Calu3 (cell line): ENCODE results near the gene CMIP. TPM values are rescaled to one million over a fixed set of nuclear protein-coding genes. Genes with fewer than 3 reads are reported as not detected.

Experiments used
- BruUV-seq: library from RNA; stranded (reverse); fragments of 400-500 nt; replicated peaks from 2 replicates; lab custom pipeline; 2021; lab: Mats Ljungman, UMichigan
- CTCF ChIA-PET: fragments of 300-600 bp; sonication (Branson Sonifier 250); formaldehyde crosslinking; loops from one replicate; lab custom pipeline; 2022; ENCODE audit warnings: antibody characterized with exemption; lab: Charles Lee
- DNase-seq: peaks from one replicate; pipeline ENCODE4 v3.0.0; 2022
- H3K27ac Mint-ChIP-seq: one replicate; pipeline ENCODE4 v1.8.0; 2022; ENCODE audit warnings: mixed read lengths; ENCODE audit not compliant: unreplicated experiment
- H3K27me3 Mint-ChIP-seq: one replicate; pipeline ENCODE4 v1.8.0; 2022; ENCODE audit warnings: mixed read lengths; ENCODE audit not compliant: unreplicated experiment
- H3K36me3 Mint-ChIP-seq: one replicate; pipeline ENCODE4 v1.8.0; 2022; ENCODE audit warnings: mild to moderate bottlenecking, moderate library complexity, mixed read lengths; ENCODE audit not compliant: insufficient read depth, unreplicated experiment
- H3K4me1 Mint-ChIP-seq: one replicate; pipeline ENCODE4 v1.8.0; 2022; ENCODE audit warnings: mild to moderate bottlenecking, low read depth, mixed read lengths; ENCODE audit not compliant: unreplicated experiment
- H3K4me3 Mint-ChIP-seq: one replicate; pipeline ENCODE4 v1.8.0; 2022; ENCODE audit warnings: mild to moderate bottlenecking, low read depth, moderate library complexity, mixed read lengths; ENCODE audit not compliant: unreplicated experiment
- H3K9me3 Mint-ChIP-seq: one replicate; pipeline ENCODE4 v1.8.0; 2022; ENCODE audit warnings: low read depth, mixed read lengths; ENCODE audit not compliant: unreplicated experiment
- intact Hi-C: fragments of 100-400 bp; cut with micrococcal nuclease; formaldehyde crosslinking; loops from one replicate; pipeline ENCODE4 v1.10.0; 2022; ENCODE audit not compliant: unreplicated experiment
- total RNA-seq: library from RNA; stranded (reverse); gene quantifications from 2 replicates; pipeline ENCODE4 v1.2.3, GENCODE V29; 2022
- TF ChIP-seq, protein P1 (sequence below): fragments of 200-600 bp; IDR thresholded peaks from one replicate; pipeline ENCODE4 v1.8.0; 2022; ENCODE audit warnings: antibody characterized with exemption; ENCODE audit not compliant: unreplicated experiment

CMIP gene
- total RNA-seq, 1 experiment from 2014 or later: 82.7 TPM

DNA sequence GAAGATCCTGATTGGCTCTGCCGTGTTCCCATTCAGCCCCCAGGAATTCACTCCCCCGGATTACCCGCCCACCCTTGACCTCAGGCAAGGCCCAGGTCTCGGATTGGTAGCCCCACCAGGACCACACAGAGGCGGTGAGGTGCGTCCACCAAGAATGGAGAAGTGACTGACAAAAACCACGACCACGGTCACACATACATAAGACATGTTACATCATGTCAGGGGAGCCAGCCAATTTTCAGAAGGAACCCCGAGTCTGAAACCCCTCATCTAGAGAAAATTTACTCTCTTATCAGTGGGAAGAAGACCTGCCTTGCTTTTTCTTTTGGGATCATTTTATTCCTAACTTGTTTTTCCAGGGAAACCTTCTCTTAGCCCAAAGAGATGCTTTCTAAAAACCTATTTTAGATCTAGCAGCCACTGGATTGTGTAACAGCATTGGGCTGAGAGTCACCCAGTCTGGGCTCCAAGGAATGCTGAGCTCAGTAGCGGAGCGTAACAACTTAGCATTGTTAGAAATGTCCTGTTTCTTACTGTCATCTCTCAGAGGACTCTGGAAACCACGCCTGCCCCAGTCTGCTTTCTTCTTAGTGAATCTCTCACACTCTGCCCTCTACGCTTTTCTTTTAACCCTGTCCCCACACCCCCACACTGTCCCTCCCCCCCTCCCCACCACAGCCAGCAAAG lies 164.1 kb downstream of the CMIP start:
- H3K4me3 Mint-ChIP-seq: no peak overlapping the region

DNA sequence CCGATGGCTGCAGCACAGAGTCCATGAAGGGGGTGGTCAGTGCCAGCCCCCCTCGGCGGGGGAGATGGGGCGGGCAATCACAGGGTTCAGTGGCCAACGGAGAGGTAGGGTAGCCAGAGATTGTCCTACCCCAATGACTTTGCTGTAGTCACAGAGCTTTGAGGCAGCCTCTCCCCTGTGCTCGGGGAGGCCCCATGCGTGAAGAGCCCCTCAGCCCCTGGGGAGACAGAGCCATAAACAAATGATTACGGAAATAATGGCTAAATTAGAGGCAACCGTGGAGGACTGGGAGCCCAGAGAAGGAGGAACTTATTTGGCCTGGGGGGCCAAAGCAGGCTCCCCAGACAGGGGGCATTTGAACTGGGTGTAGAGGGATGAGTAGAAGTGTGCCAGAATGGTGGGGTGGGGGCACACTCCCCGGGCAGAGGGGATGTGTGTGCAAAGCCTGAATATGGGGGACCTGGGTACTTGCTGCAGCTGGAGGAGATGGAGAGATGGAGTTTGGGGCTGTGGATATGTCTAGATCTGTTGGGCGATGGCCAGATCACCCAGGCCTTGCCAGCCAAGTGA lies 164.8 kb downstream of the CMIP start:
- Mint-ChIP-seq H3K4me1 (no peaks in the 10 kb centered on the region), H3K27ac (no peak overlapping the region), H3K4me3 (no peak overlapping the region), H3K9me3 (no peaks in the 10 kb centered on the region), H3K36me3 (peaks cover 12% of the 10 kb centered on the region), H3K27me3 (no peaks in the 10 kb centered on the region)
- TF ChIP-seq, protein P1, sequence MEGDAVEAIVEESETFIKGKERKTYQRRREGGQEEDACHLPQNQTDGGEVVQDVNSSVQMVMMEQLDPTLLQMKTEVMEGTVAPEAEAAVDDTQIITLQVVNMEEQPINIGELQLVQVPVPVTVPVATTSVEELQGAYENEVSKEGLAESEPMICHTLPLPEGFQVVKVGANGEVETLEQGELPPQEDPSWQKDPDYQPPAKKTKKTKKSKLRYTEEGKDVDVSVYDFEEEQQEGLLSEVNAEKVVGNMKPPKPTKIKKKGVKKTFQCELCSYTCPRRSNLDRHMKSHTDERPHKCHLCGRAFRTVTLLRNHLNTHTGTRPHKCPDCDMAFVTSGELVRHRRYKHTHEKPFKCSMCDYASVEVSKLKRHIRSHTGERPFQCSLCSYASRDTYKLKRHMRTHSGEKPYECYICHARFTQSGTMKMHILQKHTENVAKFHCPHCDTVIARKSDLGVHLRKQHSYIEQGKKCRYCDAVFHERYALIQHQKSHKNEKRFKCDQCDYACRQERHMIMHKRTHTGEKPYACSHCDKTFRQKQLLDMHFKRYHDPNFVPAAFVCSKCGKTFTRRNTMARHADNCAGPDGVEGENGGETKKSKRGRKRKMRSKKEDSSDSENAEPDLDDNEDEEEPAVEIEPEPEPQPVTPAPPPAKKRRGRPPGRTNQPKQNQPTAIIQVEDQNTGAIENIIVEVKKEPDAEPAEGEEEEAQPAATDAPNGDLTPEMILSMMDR: no peak
- no peak for DNase-seq
- BruUV-seq: no TSS peak
- intact Hi-C loops: no loop called here
- CTCF ChIA-PET: no interaction called here

More for the DNA sequence above, 164.1 kb downstream of the CMIP start:
- TF ChIP-seq, protein P1: no peak
- CTCF ChIA-PET: no interaction called here
- Mint-ChIP-seq H3K4me1 (no peaks in the 10 kb centered on the region), H3K36me3 (peaks cover 12% of the 10 kb centered on the region), H3K27ac (no peak overlapping the region), H3K9me3 (no peaks in the 10 kb centered on the region), H3K27me3 (no peaks in the 10 kb centered on the region)
- BruUV-seq: no TSS peak
- intact Hi-C loops: no loop called here
- no peak for DNase-seq

DNA sequence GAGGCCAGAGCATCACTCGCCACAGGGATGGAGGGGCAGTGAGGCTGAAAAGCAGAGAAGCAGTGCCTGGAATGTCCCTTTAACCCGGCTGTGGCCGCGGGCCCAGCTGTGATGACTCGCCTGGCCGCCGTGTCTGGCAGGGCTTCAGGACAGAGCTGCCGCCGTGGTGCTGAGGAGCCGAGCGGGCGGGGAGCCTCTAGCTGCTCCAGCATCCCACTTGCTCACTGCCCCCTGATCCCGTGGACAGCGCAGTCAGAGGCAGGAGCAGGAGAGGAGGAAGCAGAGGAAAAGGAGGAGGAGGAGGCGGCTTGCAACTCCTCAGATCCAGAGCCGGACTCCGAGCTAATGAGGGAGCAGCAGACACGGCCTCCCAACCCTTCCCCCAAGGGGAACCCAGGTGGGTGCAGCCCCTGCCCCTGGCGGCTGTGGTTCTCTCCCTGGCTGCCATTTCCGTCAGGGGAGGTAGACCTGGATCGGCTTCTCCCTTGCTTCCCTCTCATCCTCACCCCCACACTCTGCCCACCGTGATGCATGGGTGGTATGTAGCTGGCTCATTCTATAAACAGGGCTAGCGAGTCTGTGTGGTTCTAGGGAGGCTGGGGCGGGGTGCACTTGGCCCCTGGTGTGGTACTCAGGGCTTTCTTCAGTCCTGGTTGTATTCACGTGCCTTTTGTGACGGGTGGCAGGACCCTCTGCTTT lies 165.7 kb downstream of the CMIP start:
- intact Hi-C loops: no loop called here
- CTCF ChIA-PET: no interaction called here
- BruUV-seq: no TSS peak

DNA sequence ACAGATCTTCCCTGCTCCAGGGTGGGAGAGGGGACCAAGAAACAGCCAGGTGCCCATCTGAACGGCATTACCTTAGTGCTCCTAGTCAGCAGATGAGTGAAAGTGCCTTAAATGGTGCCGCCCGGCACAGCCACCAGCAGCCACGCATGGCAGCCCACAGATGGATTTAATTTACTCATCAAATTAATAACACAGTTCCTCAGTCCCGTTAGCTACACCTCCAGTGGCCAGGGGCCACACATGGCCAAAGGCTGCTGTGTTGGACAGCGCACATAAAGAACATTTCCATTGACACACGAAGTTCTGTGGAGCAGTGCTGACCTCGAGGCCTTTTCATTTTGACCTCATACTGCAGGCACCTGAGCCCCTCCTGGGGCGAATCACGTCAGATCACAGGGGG lies 166.3 kb downstream of the CMIP start:
- Mint-ChIP-seq H3K9me3 (no peaks in the 10 kb centered on the region), H3K27ac (no peak overlapping the region), H3K4me3 (no peak overlapping the region), H3K4me1 (no peaks in the 10 kb centered on the region), H3K36me3 (peaks cover 12% of the 10 kb centered on the region), H3K27me3 (no peaks in the 10 kb centered on the region)
- CTCF ChIA-PET: no interaction called here
- intact Hi-C loops: no loop called here
- BruUV-seq: no TSS peak
- TF ChIP-seq, protein P1: no peak
- DNase-seq: no peak

More for the DNA sequence above, 165.7 kb downstream of the CMIP start:
- Mint-ChIP-seq H3K27ac (no peak overlapping the region), H3K4me1 (no peaks in the 10 kb centered on the region), H3K4me3 (no peak overlapping the region), H3K9me3 (no peaks in the 10 kb centered on the region), H3K27me3 (no peaks in the 10 kb centered on the region), H3K36me3 (peaks cover 12% of the 10 kb centered on the region)
- TF ChIP-seq, protein P1: no peak
- peak; percentile 51 for DNase-seq
